Loucy (cell line): ENCODE results near the gene DTL.

ENCODE experiments used
- CTCF ChIP-seq: fragments of 200-600 bp; sonication (generic); conservative IDR thresholded peaks from 2 replicates; pipeline ENCODE4 v1.5.1; 2014; ENCODE audit warnings: mild to moderate bottlenecking, antibody characterized with exemption, low read length
- EZH2phosphoT487 ChIP-seq: fragments of 200-600 bp; IDR thresholded peaks from 2 replicates; pipeline ENCODE4 v1.6.1; 2018; ENCODE audit warnings: antibody characterized with exemption, mild to moderate bottlenecking, moderate library complexity, borderline replicate concordance

DNA sequence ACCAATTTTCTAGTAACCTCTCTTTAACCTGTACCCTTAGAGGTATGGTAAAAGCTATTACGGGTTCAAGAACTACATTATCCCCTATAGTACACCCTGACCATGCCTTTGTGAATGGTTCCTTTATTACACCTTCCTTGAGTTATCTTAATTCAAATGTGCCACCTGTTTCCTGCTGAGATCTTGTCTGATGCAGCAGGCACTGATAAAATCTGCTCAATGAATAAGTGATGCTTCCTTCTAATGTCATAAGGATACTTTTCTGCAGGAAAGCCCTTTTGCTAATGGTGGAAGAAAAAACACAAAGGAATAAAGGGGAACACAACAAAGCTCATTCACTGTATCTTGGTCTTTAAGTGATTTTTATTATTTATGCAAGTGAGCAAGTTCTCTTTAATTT lies 26.0 kb upstream of the DTL start:
- TF ChIP-seq CTCF: no peak
- TF ChIP-seq EZH2phosphoT487: no peak
